H1 (cell line): ENCODE measurements around the gene TGFBI. TPM values are rescaled to one million over a fixed set of nuclear protein-coding genes. Genes with fewer than 3 reads are reported as not detected.

Source experiments
- CTCF ChIA-PET: fragments of 300-600 bp; sonication (Branson Sonifier 250); formaldehyde crosslinking; loops from one replicate; lab custom pipeline; 2021; ENCODE audit not compliant: partially characterized antibody; lab: Charles Lee
- POLR2A ChIA-PET: fragments of 300-600 bp; sonication (Branson Sonifier 250); formaldehyde crosslinking; loops from one replicate; lab custom pipeline; 2021; ENCODE audit warnings: inconsistent platforms; ENCODE audit not compliant: partially characterized antibody; lab: Charles Lee
- DNase-seq, 2 experiments: peaks; one replicate each; pipeline versions ENCODE4 v3.0.0 to v3.0.0-alpha.2; 2010 to 2022; ENCODE audit warnings: low spot score in 2 of 2, low read depth in 1 of 2, mixed read lengths in 1 of 2
- FAIRE-seq: peaks from 2 replicates; lab custom pipeline; 2011; peaks lifted over from hg19 to GRCh38; lab: Jason Lieb, UNC
- H2AFZ ChIP-seq: 2 replicates; pipeline ENCODE4 v1.8.1; 2012; ENCODE audit warnings: low read length, inconsistent platforms
- H2AK5ac ChIP-seq: 2 replicates; pipeline ENCODE4 v1.6.1; 2013; ENCODE audit warnings: low read depth, low read length
- H2BK120ac ChIP-seq: replicated peaks from 2 replicates; pipeline ENCODE3; 2013; ENCODE audit warnings: low read depth, low read length, inconsistent platforms
- H2BK12ac ChIP-seq: 2 replicates; pipeline ENCODE4 v1.6.1; 2013; ENCODE audit warnings: low read depth, low read length
- H2BK15ac ChIP-seq: 2 replicates; pipeline ENCODE4 v1.6.1; 2013; ENCODE audit warnings: low read length
- H2BK20ac ChIP-seq: 2 replicates; pipeline ENCODE4 v1.6.1; 2013; ENCODE audit warnings: low read length
- H2BK5ac ChIP-seq: 2 replicates; pipeline ENCODE4 v1.6.1; 2013; ENCODE audit warnings: low read depth, low read length
- H3K14ac ChIP-seq: 2 replicates; pipeline ENCODE4 v1.6.1; 2013; ENCODE audit warnings: inconsistent platforms; ENCODE audit not compliant: insufficient read length
- H3K18ac ChIP-seq: 2 replicates; pipeline ENCODE4 v1.6.1; 2013; ENCODE audit warnings: low read length; ENCODE audit errors: extremely low read depth
- H3K23ac ChIP-seq: 2 replicates; pipeline ENCODE4 v1.6.1; 2013; ENCODE audit warnings: inconsistent platforms; ENCODE audit not compliant: insufficient read length
- H3K23me2 ChIP-seq: 2 replicates; pipeline ENCODE4 v1.6.1; 2013; ENCODE audit warnings: low read depth, low read length
- H3K27ac ChIP-seq: 2 replicates; pipeline ENCODE4 v1.6.1; 2011; ENCODE audit warnings: low read depth, low read length, inconsistent platforms
- H3K27me3 ChIP-seq, 4 experiments: replicated peaks in 1 of 4; 1 replicate in 1 of 4; 2 replicates in 3 of 4; pipeline versions ENCODE4 v1.6.1 to v1.8.1; 2011 to 2013; ENCODE audit warnings: low read length in 3 of 4, mild to moderate bottlenecking in 3 of 4, inconsistent platforms in 2 of 4, mixed read lengths in 2 of 4, moderate library complexity in 1 of 4; ENCODE audit not compliant: control insufficient read depth in 3 of 4, insufficient read depth in 3 of 4; ENCODE audit errors: extremely low read depth in 1 of 4
- H3K36me3 ChIP-seq, 4 experiments: 2 replicates each; pipeline versions ENCODE4 v1.6.1 to v1.8.1; 2011 to 2013; ENCODE audit warnings: mild to moderate bottlenecking in 4 of 4, low read length in 3 of 4, moderate library complexity in 2 of 4, control low read depth in 1 of 4, inconsistent platforms in 1 of 4; ENCODE audit not compliant: insufficient read depth in 4 of 4, control insufficient read depth in 2 of 4
- H3K4ac ChIP-seq: replicated peaks from 2 replicates; pipeline ENCODE3; 2013; ENCODE audit warnings: low read length, low read depth, mixed read lengths, inconsistent platforms; ENCODE audit not compliant: insufficient read length
- H3K4me1 ChIP-seq, 4 experiments: replicated peaks in 1 of 4; 1 replicate in 1 of 4; 2 replicates in 3 of 4; pipeline versions ENCODE4 v1.6.1 to v1.8.1; 2011 to 2013; ENCODE audit warnings: low read length in 3 of 4, inconsistent platforms in 2 of 4, mixed read lengths in 1 of 4; ENCODE audit not compliant: insufficient read depth in 4 of 4, control insufficient read depth in 3 of 4
- H3K4me2 ChIP-seq, 2 experiments: 2 replicates each; pipeline versions ENCODE4 v1.6.1 to v1.8.1; 2011 to 2013; ENCODE audit warnings: low read depth in 2 of 2, low read length in 2 of 2, control low read depth in 1 of 2, inconsistent platforms in 1 of 2, mild to moderate bottlenecking in 1 of 2; ENCODE audit not compliant: insufficient read depth in 1 of 2
- H3K4me3 ChIP-seq, 4 experiments: fragments of 200-600, 300-600 bp in 1 of 4; sonication (generic), shearing (Covaris generic), sonication (Bioruptor Twin) in 1 of 4; 2 replicates each; pipeline versions ENCODE4 v1.5.1 to v1.8.1; 2011 to 2016; ENCODE audit warnings: low read length in 4 of 4, low read depth in 3 of 4, control low read depth in 2 of 4, inconsistent platforms in 2 of 4, mild to moderate bottlenecking in 2 of 4, mixed read lengths in 1 of 4, moderate library complexity in 1 of 4; ENCODE audit not compliant: insufficient read depth in 2 of 4; ENCODE audit errors: extremely low read depth in 1 of 4
- H3K56ac ChIP-seq: replicated peaks from 2 replicates; pipeline ENCODE3; 2013; ENCODE audit warnings: low read depth, mild to moderate bottlenecking, mixed read lengths, low read length, inconsistent platforms; ENCODE audit not compliant: insufficient read length
- H3K79me1 ChIP-seq: 2 replicates; pipeline ENCODE4 v1.6.1; 2013; ENCODE audit warnings: low read depth, low read length, control low read depth
- H3K79me2 ChIP-seq, 2 experiments: 2 replicates each; pipeline versions ENCODE4 v1.6.1 to v1.8.1; 2012 to 2013; ENCODE audit warnings: low read length in 2 of 2, mild to moderate bottlenecking in 2 of 2, inconsistent platforms in 1 of 2; ENCODE audit not compliant: insufficient read depth in 2 of 2, control insufficient read depth in 1 of 2
- H3K9ac ChIP-seq, 4 experiments: replicated peaks in 1 of 4; 1 replicate in 1 of 4; 2 replicates in 3 of 4; pipeline versions ENCODE4 v1.6.1 to v1.8.1; 2011 to 2013; ENCODE audit warnings: low read depth in 3 of 4, low read length in 3 of 4, control low read depth in 2 of 4, mild to moderate bottlenecking in 2 of 4, moderate library complexity in 2 of 4, inconsistent platforms in 1 of 4; ENCODE audit errors: extremely low read depth in 1 of 4
- H3K9me3 ChIP-seq, 2 experiments: 2 replicates each; pipeline versions ENCODE4 v1.6.1 to v1.8.1; 2012 to 2013; ENCODE audit warnings: mild to moderate bottlenecking in 2 of 2, moderate library complexity in 2 of 2, control low read depth in 1 of 2, inconsistent platforms in 1 of 2, low read depth in 1 of 2, low read length in 1 of 2, mixed read lengths in 1 of 2; ENCODE audit not compliant: insufficient read depth in 2 of 2
- H4K20me1 ChIP-seq, 2 experiments: replicated peaks in 1 of 2; 2 replicates each; pipeline versions ENCODE3 to v1.8.1; 2011 to 2013; ENCODE audit warnings: inconsistent platforms in 2 of 2, low read length in 2 of 2, mild to moderate bottlenecking in 1 of 2; ENCODE audit not compliant: insufficient read depth in 2 of 2, control insufficient read depth in 1 of 2
- H4K5ac ChIP-seq: 2 replicates; pipeline ENCODE4 v1.6.1; 2013; ENCODE audit warnings: low read length, low read depth, mixed read lengths, inconsistent platforms; ENCODE audit not compliant: insufficient read length
- H4K8ac ChIP-seq: 2 replicates; pipeline ENCODE4 v1.8.0; 2013; ENCODE audit warnings: mild to moderate bottlenecking, moderate library complexity, low read length, inconsistent platforms; ENCODE audit not compliant: insufficient read depth; ENCODE audit errors: extremely low read depth
- H4K91ac ChIP-seq: replicated peaks from 2 replicates; pipeline ENCODE3; 2013; ENCODE audit warnings: low read length, mixed read lengths, inconsistent platforms; ENCODE audit not compliant: insufficient read length
- CBX5 ChIP-seq: fragments of 300-800, 300-1000 bp; sonication (generic); IDR thresholded peaks from 2 replicates; pipeline ENCODE4 v1.7.1; 2016; ENCODE audit warnings: antibody characterized with exemption, low read length, low read depth
- CEBPB ChIP-seq: IDR thresholded peaks from 2 replicates; pipeline ENCODE4 v1.6.1; 2012; ENCODE audit warnings: low read depth, low read length
- EGR1 ChIP-seq: IDR thresholded peaks from 2 replicates; pipeline ENCODE4 v1.6.1; 2011; ENCODE audit warnings: low read depth, low read length, borderline replicate concordance
- MAFK ChIP-seq: IDR thresholded peaks from 2 replicates; pipeline ENCODE4 v1.6.1; 2012; ENCODE audit warnings: low read depth, mild to moderate bottlenecking, improper control_type of control experiment, low read length
- RBBP5 ChIP-seq: IDR thresholded peaks from 2 replicates; pipeline ENCODE4 v1.7.1; 2012; ENCODE audit warnings: low read depth, mild to moderate bottlenecking, inconsistent platforms, low read length, moderate library complexity, borderline replicate concordance
- RXRA ChIP-seq: IDR thresholded peaks from 2 replicates; pipeline ENCODE4 v1.6.1; 2011; ENCODE audit warnings: low read depth, mild to moderate bottlenecking, low read length, moderate library complexity; ENCODE audit not compliant: insufficient read depth
- SAP30 ChIP-seq: fragments of 300-600 bp; sonication (generic); IDR thresholded peaks from 2 replicates; pipeline ENCODE4 v1.7.1; 2012; ENCODE audit warnings: low read length, moderate library complexity, mild to moderate bottlenecking, inconsistent platforms; ENCODE audit not compliant: insufficient read depth, insufficient replicate concordance
- SIN3A ChIP-seq, 2 experiments: IDR thresholded peaks in 1 of 2; conservative IDR thresholded peaks in 1 of 2; 2 replicates each; pipeline ENCODE4 v1.6.1; 2011 to 2012; ENCODE audit warnings: low read length in 2 of 2, improper control_type of control experiment in 1 of 2, low read depth in 1 of 2, mild to moderate bottlenecking in 1 of 2
- SIX5 ChIP-seq: IDR thresholded peaks from 2 replicates; pipeline ENCODE4 v1.6.1; 2011; ENCODE audit warnings: mild to moderate bottlenecking, low read depth, low read length
- TBP ChIP-seq: IDR thresholded peaks from 2 replicates; pipeline ENCODE4 v1.6.1; 2011; ENCODE audit warnings: low read depth, low read length, improper control_type of control experiment
- WGBS, 2 experiments: shearing (Covaris generic) in 1 of 2; methylation state at CpG; one replicate each; pipeline versions ENCODE4 v1.1.6 to v1.1.7; 2013 to 2015; ENCODE audit warnings: low lambda C conversion rate in 2 of 2, mixed read lengths in 2 of 2, inconsistent platforms in 1 of 2, low coverage in 1 of 2, missing lambda C conversion rate in 1 of 2; ENCODE audit not compliant: insufficient replicate concordance in 2 of 2, insufficient coverage in 1 of 2, insufficient read length in 1 of 2; ENCODE audit errors: extremely low coverage in 1 of 2, missing lambda C conversion rate in 1 of 2; 5-methylcytosine and 5-hydroxymethylcytosine counted together
- polyA plus RNA-seq, 7 experiments: library from polyadenylated mRNA; depleted of rRNA in 3 of 7; stranded (reverse) in 5 of 7; unstranded in 2 of 7; fragments of >200 nt in 5 of 7; fragments of 200-250 nt in 2 of 7; gene quantifications; 1 replicate in 5 of 7; 2 replicates in 1 of 7; 4 replicates in 1 of 7; pipeline versions ENCODE4 v1.2.1 to v1.2.3, GENCODE V29; 2011 to 2013; ENCODE audit warnings: missing spikeins in 2 of 7, mixed read lengths in 2 of 7
- total RNA-seq: library from RNA; stranded (reverse); fragmentation: NEBNext Ultra II Directional; extraction: Animal tissue kit (Norgen Biotek cat#: 25700); gene quantifications from 2 replicates; pipeline ENCODE4 v1.2.1, GENCODE V29; 2021
- TF ChIP-seq, protein P1 (sequence below): IDR thresholded peaks from 2 replicates; pipeline ENCODE4 v1.6.1; 2012; ENCODE audit warnings: inconsistent platforms

Gene TGFBI
- total and polyA plus RNA-seq, 2 of the 8 experiments (the other 6 are each of a cell fraction or from before 2014, with no cell fraction given) = 6.0 to 8.5 TPM

DNA sequence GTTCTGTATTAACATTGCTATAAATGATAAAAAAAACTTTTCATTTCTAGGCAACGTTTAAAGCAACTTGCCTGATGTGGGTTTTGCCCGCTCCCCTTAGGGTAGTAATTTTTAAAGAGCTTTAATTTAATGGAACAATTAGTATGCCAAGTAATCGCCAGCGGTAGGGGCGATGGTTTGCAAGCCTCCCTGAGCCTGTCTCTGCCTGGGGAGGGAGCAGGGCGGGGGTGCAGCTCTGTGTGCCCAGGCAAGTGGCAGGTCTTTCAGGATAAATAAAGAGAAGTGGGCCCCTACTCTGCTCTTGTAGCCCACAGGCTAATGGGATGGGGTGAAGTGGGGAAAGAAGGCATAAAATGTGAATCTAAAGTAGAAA lies 13.8 kb upstream of the TGFBI start:
- WGBS, 2 experiments = 86% methylated on average over 6 of the region's 6 CpGs; no CpG with 5 or more reads in 1 of the 2 experiments
- no peak overlapping the region for H2AFZ ChIP-seq
- H3K9ac ChIP-seq = no peak overlapping the region
- no peak overlapping the region for H2BK12ac ChIP-seq
- no peak overlapping the region for H3K18ac ChIP-seq
- no peaks in the 10 kb centered on the region for H3K4me1 ChIP-seq
- ChIA-PET CTCF (interaction anchor here (0.6 to 1.5 kb wide), 2 partner anchors 43 to 62 kb away, joined by 3 to 4 read pairs; no protein-coding TSS in a partner anchor), POLR2A (no interaction called here)
- no peak overlapping the region for H2BK120ac ChIP-seq
- no peak overlapping the region for H4K5ac ChIP-seq
- FAIRE-seq (no peak), DNase-seq (no peak)
- H2BK15ac ChIP-seq = no peak overlapping the region
- no peaks in the 10 kb centered on the region for H3K9me3 ChIP-seq
- H3K23ac ChIP-seq = no peak overlapping the region
- no peak overlapping the region for H3K4me3 ChIP-seq
- no peak overlapping the region for H3K4me2 ChIP-seq
- no peak overlapping the region for H3K27ac ChIP-seq
- H3K36me3 ChIP-seq = no peaks in the 10 kb centered on the region
- H3K23me2 ChIP-seq = no peaks in the 10 kb centered on the region
- TF ChIP-seq EGR1 (no peak), CEBPB (no peak), SAP30 (no peak), CBX5 (no peak), MAFK (no peak), TBP (no peak), RXRA (no peak), SIN3A (conservative IDR thresholded peaks at IDR 0.05 in 1 of 2, IDR thresholded peaks at IDR 0.05 in 1 of 2; ENCODE audit: low read depth in 1 of 2, low read length in 2 of 2) (no peak), RBBP5 (no peak), SIX5 (no peak)
- TF ChIP-seq, protein P1, sequence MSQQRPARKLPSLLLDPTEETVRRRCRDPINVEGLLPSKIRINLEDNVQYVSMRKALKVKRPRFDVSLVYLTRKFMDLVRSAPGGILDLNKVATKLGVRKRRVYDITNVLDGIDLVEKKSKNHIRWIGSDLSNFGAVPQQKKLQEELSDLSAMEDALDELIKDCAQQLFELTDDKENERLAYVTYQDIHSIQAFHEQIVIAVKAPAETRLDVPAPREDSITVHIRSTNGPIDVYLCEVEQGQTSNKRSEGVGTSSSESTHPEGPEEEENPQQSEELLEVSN = no peak
- H2BK20ac ChIP-seq = no peak overlapping the region
- no peak overlapping the region for H4K8ac ChIP-seq
- no peaks in the 10 kb centered on the region for H3K79me1 ChIP-seq
- no peak overlapping the region for H3K4ac ChIP-seq
- no peak overlapping the region for H2AK5ac ChIP-seq
- H3K56ac ChIP-seq = no peak overlapping the region
- H3K27me3 ChIP-seq = no peaks in the 10 kb centered on the region
- no peak overlapping the region for H4K91ac ChIP-seq
- H3K14ac ChIP-seq = no peak overlapping the region
- no peak overlapping the region for H2BK5ac ChIP-seq
- H3K79me2 ChIP-seq = no peaks in the 10 kb centered on the region
- no peaks in the 10 kb centered on the region for H4K20me1 ChIP-seq
